Pulmonary artery endothelial cell (primary cell): ENCODE data around the gene MAP10. TPM values are rescaled to one million over a fixed set of nuclear protein-coding genes. Genes with fewer than 3 reads are reported as not detected.

Experiments used
- DNase-seq: peaks from one replicate; pipeline ENCODE4 v3.0.0-alpha.2; 2011; ENCODE audit warnings: low read depth, low spot score
- total RNA-seq: library from RNA; depleted of rRNA; stranded (reverse); fragments of >200 nt; gene quantifications from 2 replicates; pipeline ENCODE4 v1.2.3, GENCODE V29; 2014

The MAP10 gene
- total RNA-seq, 1 donor from 2014 or later: 1.1 TPM

- no peak for DNase-seq
These were observed 9.6 kb upstream of the MAP10 start for GRCh38 chr1:232795497-232796053.

GRCh38 chr1:232797856-232798510 lies 7.2 kb upstream of the MAP10 start:
- DNase-seq: no peak

- DNase-seq: no peak
These were observed 6.3 kb upstream of the MAP10 start for GRCh38 chr1:232798920-232799319.

- no peak for DNase-seq
These were observed 932 bp downstream of the MAP10 start for GRCh38 chr1:232806186-232806510.

GRCh38 chr1:232810856-232811255 lies 5.6 kb downstream of the MAP10 start:
- DNase-seq: no peak

GRCh38 chr1:232812560-232812959 lies 7.3 kb downstream of the MAP10 start:
- no peak for DNase-seq

- no peak for DNase-seq
These were observed 7.9 kb downstream of the MAP10 start for GRCh38 chr1:232813097-232813496.

GRCh38 chr1:232813760-232814159 lies 8.5 kb downstream of the MAP10 start:
- DNase-seq: no peak

GRCh38 chr1:232816324-232816723 lies 11.1 kb downstream of the MAP10 start:
- DNase-seq: no peak

DNA sequence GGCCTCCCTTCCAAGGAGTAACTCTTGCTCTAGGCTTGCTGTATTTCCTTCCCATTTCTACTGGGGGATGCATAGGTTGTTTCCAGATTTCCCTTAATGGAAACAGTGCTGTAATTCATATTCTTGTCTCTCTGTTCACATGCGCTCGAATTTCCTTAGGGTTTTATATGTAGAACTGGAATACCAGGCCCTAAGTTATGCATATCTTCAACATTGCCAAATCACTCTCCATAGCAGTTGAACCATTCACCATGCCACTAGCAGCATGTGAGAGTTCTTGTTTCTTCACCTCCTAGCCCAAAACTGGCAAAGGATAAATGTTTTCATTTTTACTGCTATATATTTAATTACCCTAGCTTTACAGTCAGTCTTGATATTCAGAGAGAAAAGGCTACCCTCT lies 12.8 kb downstream of the MAP10 start:
- no peak for DNase-seq

- no peak for DNase-seq
These were observed 15.2 kb downstream of the MAP10 start for GRCh38 chr1:232820431-232820830.

DNA sequence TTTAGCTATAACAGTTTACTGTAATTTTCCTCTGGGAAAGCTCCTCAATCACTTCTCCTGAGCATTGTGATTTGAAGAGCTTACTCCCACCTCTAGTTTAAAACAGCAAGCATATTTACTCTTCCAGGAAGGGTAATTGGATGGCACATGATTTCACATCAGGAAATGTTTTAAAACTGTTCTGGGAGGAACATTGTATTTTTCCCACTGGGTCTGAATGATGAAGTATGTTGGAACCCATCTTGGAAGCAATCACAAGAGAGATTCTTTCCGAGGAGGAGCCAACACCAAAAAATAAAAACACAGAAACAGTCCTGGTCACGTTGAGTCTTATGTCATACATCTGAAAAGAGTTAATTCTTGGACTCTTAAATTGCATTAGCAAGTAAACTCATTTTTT lies 17.3 kb downstream of the MAP10 start:
- no peak for DNase-seq

DNA sequence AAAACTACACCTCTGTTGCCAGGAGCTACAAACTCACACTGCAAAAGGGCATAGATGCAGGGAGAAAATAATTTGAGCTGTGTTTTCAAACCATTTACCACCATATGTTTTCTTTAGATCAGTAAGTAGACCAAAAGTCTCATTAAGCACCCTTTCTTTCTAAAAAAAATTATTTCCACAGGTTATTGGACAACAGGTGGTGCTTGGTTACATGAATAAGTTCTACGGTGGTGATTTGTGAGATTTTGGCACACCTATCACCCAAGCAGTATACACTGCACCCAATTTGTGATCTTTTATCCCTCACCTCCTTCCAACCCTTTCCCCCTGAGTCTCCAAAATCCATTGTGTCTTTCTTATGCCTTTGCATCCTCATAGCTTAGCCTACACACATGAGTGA lies 21.1 kb downstream of the MAP10 start:
- no peak for DNase-seq

DNA sequence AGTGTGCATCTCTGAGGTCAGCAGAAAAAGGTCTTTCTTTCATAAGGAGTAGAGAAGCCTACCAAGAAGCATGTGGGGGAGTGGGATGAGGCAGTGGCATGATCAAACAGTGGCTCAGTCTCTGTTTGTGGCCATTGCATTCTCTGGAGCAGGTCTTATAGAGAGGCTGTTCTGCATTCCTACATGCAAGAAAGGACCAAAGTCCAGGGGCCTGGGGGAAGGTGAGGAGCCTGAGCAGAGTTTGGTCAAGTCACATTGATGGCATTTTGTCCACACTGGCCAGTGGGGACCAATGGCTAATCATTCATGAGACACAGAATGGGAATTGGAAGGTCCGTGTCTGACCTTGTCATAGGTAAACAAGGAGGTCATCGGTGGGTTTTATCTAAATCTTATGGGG lies 25.4 kb downstream of the MAP10 start:
- no peak for DNase-seq

- no peak for DNase-seq
These were observed 26.7 kb downstream of the MAP10 start for GRCh38 chr1:232831895-232832294.

- DNase-seq: no peak
These were observed 28.9 kb downstream of the MAP10 start for GRCh38 chr1:232834066-232834465.

- no peak for DNase-seq
These were observed 29.9 kb downstream of the MAP10 start for GRCh38 chr1:232835166-232835565.

GRCh38 chr1:232837087-232837486 lies 31.9 kb downstream of the MAP10 start:
- no peak for DNase-seq

GRCh38 chr1:232841823-232842565 lies 36.8 kb downstream of the MAP10 start:
- no peak for DNase-seq

- DNase-seq: no peak
These were observed 39.6 kb downstream of the MAP10 start for GRCh38 chr1:232844791-232845190.

GRCh38 chr1:232845406-232845955 lies 40.3 kb downstream of the MAP10 start:
- no peak for DNase-seq

DNA sequence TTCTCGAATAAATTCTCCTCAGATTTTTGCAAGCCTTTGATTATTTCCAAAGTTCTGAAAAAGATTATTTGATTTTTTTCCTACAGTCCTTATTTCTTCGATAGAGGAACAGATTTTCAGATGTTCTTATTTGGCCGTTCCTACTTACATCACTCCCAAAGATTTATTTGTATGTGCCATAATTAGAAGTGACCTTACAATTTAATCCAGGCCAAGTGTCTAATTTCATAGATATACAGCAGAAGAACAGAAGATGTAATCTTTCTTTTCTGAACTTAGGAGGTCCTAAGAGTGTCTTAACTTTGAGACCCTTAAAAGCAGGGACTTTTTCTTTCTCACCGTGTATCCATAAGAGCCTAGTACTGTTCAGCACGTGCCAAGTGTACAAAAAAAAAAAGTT lies 46.3 kb downstream of the MAP10 start:
- DNase-seq: no peak
